ENCODE data around the gene SMG6. TPM values are rescaled to one million over a fixed set of nuclear protein-coding genes. Genes with fewer than 3 reads are reported as not detected.

Gene SMG6
- total RNA-seq, 1 experiment from 2014 or later, result 28.6 TPM

GRCh38 chr17:2020721-2021120 lies 282.9 kb downstream of the SMG6 start:
- Histone ChIP-seq H3K23ac (ENCODE audit: insufficient read length, low read depth, low read length) (no peak overlapping the region), H3K4ac (ENCODE audit: low read depth, low read length) (no peak overlapping the region), H2AK5ac (ENCODE audit: insufficient read length, low read length) (no peak overlapping the region), H3K4me1 (ENCODE audit: insufficient read depth, low read length) (no peaks in the 10 kb centered on the region), H3K79me1 (ENCODE audit: insufficient read depth, low read depth, low read length, poor library complexity, severe bottlenecking) (no peaks in the 10 kb centered on the region), H3K27me3 (ENCODE audit: insufficient read depth, low read length) (peaks cover 36% of the 10 kb centered on the region; the same call in 1 of the 2 replicates), H3K23me2 (ENCODE audit: insufficient read length, low read depth, low read length, poor library complexity, severe bottlenecking) (peaks cover 20% of the 10 kb centered on the region), H3T11ph (ENCODE audit: low read length) (no peak overlapping the region), H3K27ac (ENCODE audit: insufficient read length, low read depth, low read length) (no peak overlapping the region), H4K8ac (replicated peaks; ENCODE audit: insufficient read length, low read depth, low read length) (no peak overlapping the region), H3K56ac (ENCODE audit: insufficient read length, low read depth, low read length) (no peak overlapping the region), H2BK12ac (ENCODE audit: insufficient read length, low read depth, low read length) (no peak overlapping the region), H2BK5ac (ENCODE audit: insufficient read length, low read length) (no peak overlapping the region), H4K91ac (ENCODE audit: insufficient read length, low read depth, low read length) (no peak overlapping the region), H3K79me2 (ENCODE audit: insufficient read depth, low read length) (no peaks in the 10 kb centered on the region), H3K4me2 (ENCODE audit: insufficient read depth, insufficient read length, low read length) (no peak overlapping the region), H4K20me1 (ENCODE audit: control insufficient read depth, insufficient read depth, insufficient read length) (no peaks in the 10 kb centered on the region), H2BK20ac (ENCODE audit: low read depth, low read length, poor library complexity, severe bottlenecking) (no peak overlapping the region), H4K5ac (ENCODE audit: insufficient read length, low read depth, low read length) (no peak overlapping the region), H3K9me3 (ENCODE audit: control insufficient read depth, low read depth, low read length) (no peaks in the 10 kb centered on the region), H2AFZ (ENCODE audit: low read length) (no peak overlapping the region), H2BK15ac (ENCODE audit: low read depth, low read length) (no peak overlapping the region), H3K14ac (ENCODE audit: insufficient read depth, low read length) (no peak overlapping the region), H3K18ac (ENCODE audit: insufficient read length, low read depth, low read length) (no peak overlapping the region), H3K9ac (ENCODE audit: extremely low read depth, insufficient read length, low read length) (no peak overlapping the region), H2BK120ac (ENCODE audit: low read depth, low read length, poor library complexity, severe bottlenecking) (no peak overlapping the region)
- Mint-ChIP-seq H3K4me3 (no peak overlapping the region), H3K4me1 (peaks cover 3 to 11% of the 10 kb centered on the region in 2 experiments; a peak in 3 of 4 replicates), H3K9me3 (no peaks in the 10 kb centered on the region), H3K27ac (no peak overlapping the region), H3K36me3 (ENCODE audit: insufficient read depth in 1 of 3, low read depth in 3 of 3) (no peaks in the 10 kb centered on the region), H3K27me3 (ENCODE audit: low read depth) (peaks cover 94% of the 10 kb centered on the region)
- no peak for DNase-seq
- whole genome bisulfite sequencing (ENCODE audit: extremely low coverage, insufficient read length, low lambda C conversion rate), result no CpG with 5 or more reads among the region's 8 CpGs
- no peak for TF ChIP-seq CTCF (conservative IDR thresholded peaks at IDR 0.05)
